GM12878 (cell line): Measurements from ENCODE around the gene WDR89. TPM values are rescaled to one million over a fixed set of nuclear protein-coding genes. Genes with fewer than 3 reads are reported as not detected.

Experiments
- ATAC-seq: fragments of 200-7000 bp; cut with Tn5 transposase; 3 replicates; pipeline ENCODE4 v1.9.1; 2020; ENCODE audit warnings: mild to moderate bottlenecking, moderate library complexity
- BruUV-seq: library from RNA; stranded (reverse); fragments of 400-500 nt; replicated peaks from 2 replicates; lab custom pipeline; 2021; lab: Mats Ljungman, UMichigan
- CTCF ChIA-PET: fragments of 300-600 bp; sonication (Branson Sonifier 250); formaldehyde crosslinking; extraction: SDS; loops from one replicate; lab custom pipeline; 2021; ENCODE audit warnings: inconsistent platforms; lab: Yijun Ruan, JAX
- POLR2A ChIA-PET: fragments of 350-600 bp; formaldehyde crosslinking; extraction: SDS; loops from one replicate; lab custom pipeline; 2021; ENCODE audit warnings: inconsistent platforms; lab: Charles Lee
- RAD21 ChIA-PET: fragments of 300-600 bp; sonication (Branson Sonifier 250); formaldehyde crosslinking; loops from one replicate; lab custom pipeline; 2023; ENCODE audit warnings: antibody characterized with exemption; ENCODE audit not compliant: unreplicated experiment; lab: Charles Lee
- SMC1A ChIA-PET: fragments of 300-600 bp; sonication (Branson Sonifier 250); formaldehyde crosslinking; loops from one replicate; lab custom pipeline; 2023; ENCODE audit not compliant: unreplicated experiment, uncharacterized antibody; lab: Charles Lee
- DNase-seq: peaks from one replicate; pipeline ENCODE4 v3.0.0-alpha.2; 2011; ENCODE audit warnings: low read depth, low spot score
- FAIRE-seq: peaks from 3 replicates; lab custom pipeline; 2011; peaks lifted over from hg19 to GRCh38; lab: Jason Lieb, UNC
- H2AFZ ChIP-seq: 2 replicates; pipeline ENCODE4 v1.6.0; 2011; ENCODE audit warnings: low read depth, low read length, control low read depth; ENCODE audit not compliant: control insufficient read depth
- H3K27ac ChIP-seq: 2 replicates; pipeline ENCODE4 v1.5.1; 2011; ENCODE audit warnings: control low read depth; ENCODE audit not compliant: control insufficient read depth, insufficient read depth
- H3K27me3 ChIP-seq, 2 experiments: replicated peaks in 1 of 2; 2 replicates each; pipeline versions ENCODE4 v1.6.0 to v1.6.1; 2011; ENCODE audit warnings: low read length in 1 of 2; ENCODE audit not compliant: control insufficient read depth in 2 of 2, insufficient read depth in 2 of 2
- H3K36me3 ChIP-seq, 2 experiments: 2 replicates each; pipeline ENCODE4 v1.5.1; 2011; ENCODE audit warnings: low read length in 1 of 2; ENCODE audit not compliant: control insufficient read depth in 2 of 2, insufficient read depth in 2 of 2
- H3K4me1 ChIP-seq: 2 replicates; pipeline ENCODE4 v1.6.1; 2011; ENCODE audit warnings: mild to moderate bottlenecking, low read length, moderate library complexity, mixed read lengths; ENCODE audit not compliant: control insufficient read depth, insufficient read depth
- H3K4me2 ChIP-seq: 2 replicates; pipeline ENCODE4 v1.6.0; 2011; ENCODE audit warnings: control low read depth; ENCODE audit not compliant: control insufficient read depth, insufficient read depth
- H3K4me3 ChIP-seq: fragments of 200-600 bp; sonication (generic); 2 replicates; pipeline ENCODE4 v1.5.1; 2016
- H3K79me2 ChIP-seq: 2 replicates; pipeline ENCODE4 v1.6.0; 2011; ENCODE audit warnings: low read length; ENCODE audit not compliant: control insufficient read depth, insufficient read depth
- H3K9ac ChIP-seq: 2 replicates; pipeline ENCODE4 v1.8.0; 2011; ENCODE audit warnings: low read length, control low read depth, mixed read lengths; ENCODE audit not compliant: control insufficient read depth, insufficient read depth
- H3K9me3 ChIP-seq: replicated peaks from 3 replicates; pipeline ENCODE4 v1.5.1; 2011; ENCODE audit warnings: mild to moderate bottlenecking, low read length; ENCODE audit not compliant: control insufficient read depth, insufficient read depth
- H4K20me1 ChIP-seq: 2 replicates; pipeline ENCODE4 v1.6.0; 2011; ENCODE audit not compliant: control insufficient read depth, insufficient read depth
- BCL11A ChIP-seq: IDR thresholded peaks from 2 replicates; pipeline ENCODE4 v1.6.1; 2011; ENCODE audit warnings: low read depth, low read length
- BCL3 ChIP-seq: IDR thresholded peaks from 2 replicates; pipeline ENCODE4 v1.6.1; 2011; ENCODE audit warnings: borderline replicate concordance, low read depth, mild to moderate bottlenecking, moderate library complexity, low read length; ENCODE audit not compliant: insufficient read depth, poor library complexity, severe bottlenecking
- CHD2 ChIP-seq: IDR thresholded peaks from 2 replicates; pipeline ENCODE4 v1.6.1; 2011; ENCODE audit warnings: low read depth, low read length, improper control_type of control experiment, borderline replicate concordance
- CHD4 ChIP-seq: fragments of 200-600 bp; sonication (generic); IDR thresholded peaks from 2 replicates; pipeline ENCODE4 v1.6.1; 2016; ENCODE audit warnings: mild to moderate bottlenecking
- IRF5 ChIP-seq: fragments of 450-650 bp; IDR thresholded peaks from 2 replicates; pipeline ENCODE4 v1.6.1; 2017; ENCODE audit warnings: borderline replicate concordance
- MAX ChIP-seq: IDR thresholded peaks from 2 replicates; pipeline ENCODE4 v1.6.1; 2012; ENCODE audit warnings: low read depth, low read length, improper control_type of control experiment
- REST ChIP-seq: IDR thresholded peaks from 2 replicates; pipeline ENCODE4 v1.6.1; 2012; ENCODE audit warnings: mild to moderate bottlenecking, low read depth, low read length
- TARDBP ChIP-seq: IDR thresholded peaks from 2 replicates; pipeline ENCODE4 v1.6.1; 2016; ENCODE audit warnings: borderline replicate concordance
- WRNIP1 ChIP-seq: IDR thresholded peaks from 2 replicates; pipeline ENCODE4 v1.6.1; 2011; ENCODE audit warnings: low read depth, low read length, improper control_type of control experiment, borderline replicate concordance
- YY1 ChIP-seq: IDR thresholded peaks from 2 replicates; pipeline ENCODE4 v1.6.1; 2011; ENCODE audit warnings: low read depth, mild to moderate bottlenecking, low read length
- WGBS: methylation state at CpG from one replicate; pipeline ENCODE4 v1.1.6; 2016; ENCODE audit warnings: low lambda C conversion rate; ENCODE audit not compliant: insufficient replicate concordance, insufficient coverage; ENCODE audit errors: missing lambda C conversion rate; 5-methylcytosine and 5-hydroxymethylcytosine counted together
- in situ Hi-C: fragments of 300-500 bp; cut with MboI; formaldehyde crosslinking; loops from 9 replicates; pipeline ENCODE4 v1.14.3; 2018; ENCODE audit warnings: mixed read lengths
- intact Hi-C: fragments of 100-400 bp; cut with micrococcal nuclease; formaldehyde crosslinking; loops from one replicate; pipeline ENCODE4 v1.14.2; 2022; ENCODE audit not compliant: unreplicated experiment
- polyA plus RNA-seq, 11 experiments: library from polyadenylated mRNA; depleted of rRNA in 4 of 11; unstranded in 6 of 11; stranded (reverse) in 5 of 11; fragments of >200 nt; fragmentation: Nextera tagmentation in 4 of 11; fragmentation: Illumina TruSeq in 1 of 11; extraction: Ambion mirVana in 4 of 11; extraction: Trizol in 1 of 11; gene quantifications; 1 replicate in 1 of 11; 2 replicates in 10 of 11; pipeline versions ENCODE4 v1.2.1 to v1.2.3, GENCODE V29; 2011 to 2016; ENCODE audit warnings: inconsistent platforms in 2 of 11, missing spikeins in 2 of 11, low read depth in 1 of 11
- total RNA-seq, 4 experiments: library from RNA; depleted of rRNA in 3 of 4; stranded (reverse); fragments of >200 nt in 3 of 4; fragmentation: Illumina TruSeq in 1 of 4; extraction: Trizol in 1 of 4; gene quantifications; 2 replicates each; pipeline versions ENCODE4 v1.2.1 to v1.2.3, GENCODE V29; 2013 to 2021

The WDR89 gene
- total and polyA plus RNA-seq, 10 of the 15 experiments (the other 5 are each of a cell fraction or from before 2014, with no cell fraction given), result 11.8 to 25.7 (median 17.5) TPM

- Histone ChIP-seq H3K79me2 (no peaks in the 10 kb centered on the region), H3K4me2 (no peak overlapping the region), H3K9me3 (no peaks in the 10 kb centered on the region; the same call in 2 of the 3 replicates), H4K20me1 (no peaks in the 10 kb centered on the region), H3K9ac (no peak overlapping the region), H3K27me3 (no peaks in the 10 kb centered on the region), H3K4me3 (no peak overlapping the region), H3K4me1 (no peaks in the 10 kb centered on the region), H2AFZ (no peak overlapping the region), H3K36me3 (no peaks in the 10 kb centered on the region; a peak in 1 of 4 replicates), H3K27ac (no peak overlapping the region)
- TSS peak; percentile 22 for BruUV-seq
- RAD21 ChIA-PET, result no interaction called here
- DNase-seq, result no peak
- SMC1A ChIA-PET, result interaction anchor here (1.0 to 2.0 kb wide), 2 partner anchors 9 to 47 kb away, joined by 4 to 6 read pairs; no protein-coding TSS in a partner anchor
- TF ChIP-seq BCL11A (no peak), CHD2 (no peak), CHD4 (no peak), TARDBP (no peak), YY1 (no peak), WRNIP1 (no peak), MAX (no peak), IRF5 (no peak), REST (no peak), BCL3 (no peak)
- POLR2A ChIA-PET, result interaction anchor here (0.7 to 1.5 kb wide), 3 partner anchors 9 to 44 kb away, joined by 4 to 7 read pairs (median 5); no protein-coding TSS in a partner anchor
- FAIRE-seq, result no peak
- in situ Hi-C loops (no loop called here), intact Hi-C loops (no loop called here)
- ATAC-seq, result no peak
- CTCF ChIA-PET, result interaction anchor here (0.6 to 1.5 kb wide), 4 partner anchors 8 to 36 kb away, joined by 3 to 6 read pairs (median 4); no protein-coding TSS in a partner anchor
- WGBS, result 85% methylated on average over 3 of the region's 3 CpGs
Measured at GRCh38 chr14:63677891-63678379, 36.3 kb upstream of the WDR89 start.
